Endothelial cell of umbilical vein (primary cell): ENCODE data around the gene HOXA9. TPM values are rescaled to one million over a fixed set of nuclear protein-coding genes. Genes with fewer than 3 reads are reported as not detected.

ENCODE experiments used
- BruUV-seq: library from RNA; stranded (reverse); fragments of 400-500 nt; replicated peaks from 2 replicates; lab custom pipeline; 2021; lab: Mats Ljungman, UMichigan
- CTCF ChIA-PET: fragments of 300-600, 350-600 bp; sonication (Branson Sonifier 250); formaldehyde crosslinking; loops from one replicate; lab custom pipeline; 2021; ENCODE audit warnings: antibody characterized with exemption, inconsistent platforms; lab: Charles Lee
- POLR2A ChIA-PET: fragments of 300-600, 350-600 bp; sonication (Branson Sonifier 250); formaldehyde crosslinking; loops from one replicate; lab custom pipeline; 2021; ENCODE audit warnings: antibody characterized with exemption, inconsistent platforms; lab: Charles Lee
- DNase-seq: peaks from one replicate; pipeline ENCODE4 v3.0.0-alpha.2; 2011; ENCODE audit warnings: low read depth, low spot score
- FAIRE-seq: peaks from 2 replicates; lab custom pipeline; 2011; peaks lifted over from hg19 to GRCh38; lab: Jason Lieb, UNC
- H2AFZ ChIP-seq: 2 replicates; pipeline ENCODE4 v1.6.0; 2012; ENCODE audit warnings: low read depth, low read length, control low read depth, inconsistent platforms
- H3K27ac ChIP-seq: 2 replicates; pipeline ENCODE4 v1.5.1; 2011; ENCODE audit warnings: low read depth, mild to moderate bottlenecking, control low read depth, low read length, moderate library complexity; ENCODE audit not compliant: insufficient read depth
- H3K27me3 ChIP-seq, 2 experiments: 2 replicates each; pipeline versions ENCODE4 v1.6.0 to v1.6.1; 2011; ENCODE audit warnings: low read length in 2 of 2, mixed read lengths in 1 of 2; ENCODE audit not compliant: control insufficient read depth in 2 of 2, insufficient read depth in 2 of 2
- H3K36me3 ChIP-seq, 2 experiments: 2 replicates in 1 of 2; 3 replicates in 1 of 2; pipeline ENCODE4 v1.5.1; 2011; ENCODE audit warnings: low read length in 2 of 2, mild to moderate bottlenecking in 1 of 2, moderate library complexity in 1 of 2; ENCODE audit not compliant: control insufficient read depth in 2 of 2, insufficient read depth in 2 of 2; ENCODE audit errors: extremely low read depth in 1 of 2
- H3K4me1 ChIP-seq: 3 replicates; pipeline ENCODE4 v1.5.1; 2011; ENCODE audit warnings: mild to moderate bottlenecking, low read length; ENCODE audit not compliant: control insufficient read depth, insufficient read depth; ENCODE audit errors: extremely low read depth
- H3K4me2 ChIP-seq: 2 replicates; pipeline ENCODE4 v1.6.1; 2011; ENCODE audit warnings: low read length, control low read depth, mixed read lengths; ENCODE audit not compliant: insufficient read depth
- H3K4me3 ChIP-seq, 3 experiments: fragments of 200-600 bp in 1 of 3; sonication (generic), shearing (Covaris generic) in 1 of 3; replicated peaks in 1 of 3; 2 replicates each; pipeline ENCODE4 v1.5.1; 2011 to 2016; ENCODE audit warnings: control low read depth in 3 of 3, low read length in 3 of 3, mild to moderate bottlenecking in 2 of 3, inconsistent platforms in 1 of 3, low read depth in 1 of 3, moderate library complexity in 1 of 3; ENCODE audit not compliant: insufficient read depth in 1 of 3
- H3K79me2 ChIP-seq: 2 replicates; pipeline ENCODE4 v1.6.0; 2012; ENCODE audit warnings: low read length, inconsistent platforms; ENCODE audit not compliant: control insufficient read depth, insufficient read depth
- H3K9ac ChIP-seq: replicated peaks from 2 replicates; pipeline ENCODE3; 2011; ENCODE audit warnings: low read length, control low read depth; ENCODE audit not compliant: insufficient read depth; ENCODE audit errors: extremely low read depth
- H3K9me1 ChIP-seq: replicated peaks from 3 replicates; pipeline ENCODE4 v1.6.0; 2011; ENCODE audit warnings: mild to moderate bottlenecking, low read length; ENCODE audit not compliant: control insufficient read depth, insufficient read depth; ENCODE audit errors: extremely low read depth
- H3K9me3 ChIP-seq: replicated peaks from 2 replicates; pipeline ENCODE4 v1.5.1; 2012; ENCODE audit warnings: low read length, inconsistent platforms; ENCODE audit not compliant: control insufficient read depth, insufficient read depth
- H4K20me1 ChIP-seq: replicated peaks from 2 replicates; pipeline ENCODE3; 2011; ENCODE audit warnings: mild to moderate bottlenecking, low read length; ENCODE audit not compliant: control insufficient read depth, insufficient read depth; ENCODE audit errors: extremely low read depth
- FOS ChIP-seq: IDR thresholded peaks from 2 replicates; pipeline ENCODE4 v1.6.1; 2011; ENCODE audit warnings: mild to moderate bottlenecking, low read length, moderate library complexity, borderline replicate concordance; ENCODE audit not compliant: insufficient read depth
- GATA2 ChIP-seq: IDR thresholded peaks from 2 replicates; pipeline ENCODE4 v1.7.0; 2011; ENCODE audit warnings: low read depth, mild to moderate bottlenecking, moderate library complexity, mixed read lengths, low read length; ENCODE audit not compliant: insufficient read length, insufficient read depth
- JUN ChIP-seq: IDR thresholded peaks from 2 replicates; pipeline ENCODE4 v1.6.1; 2011; ENCODE audit warnings: borderline replicate concordance, low read depth; ENCODE audit not compliant: insufficient read length, insufficient read depth
- MYC ChIP-seq: IDR thresholded peaks from one replicate; pipeline ENCODE4 v1.6.1; 2011; ENCODE audit warnings: mild to moderate bottlenecking, low read depth, low read length
- POLR2A ChIP-seq: IDR thresholded peaks from 2 replicates; pipeline ENCODE4 v1.6.1; 2012; ENCODE audit warnings: low read depth, mild to moderate bottlenecking, control low read depth, low read length
- POLR2AphosphoS5 ChIP-seq: IDR thresholded peaks from 2 replicates; pipeline ENCODE4 v1.6.1; 2012; ENCODE audit warnings: low read depth, mild to moderate bottlenecking, control low read depth, low read length, moderate library complexity; ENCODE audit not compliant: insufficient read depth
- dilution Hi-C: fragments of 300-500 bp; cut with MboI; formaldehyde crosslinking; loops from one replicate; pipeline ENCODE4 v1.15.0; 2019; ENCODE audit warnings: low sequenced_read_pairs; ENCODE audit not compliant: extremely low pct_ligation_motif_present
- intact Hi-C: fragments of 100-400 bp; cut with micrococcal nuclease; formaldehyde crosslinking; loops from one replicate; pipeline ENCODE4 v1.10.0; 2022
- polyA plus RNA-seq, 4 experiments: library from polyadenylated mRNA; depleted of rRNA in 3 of 4; stranded (reverse) in 3 of 4; unstranded in 1 of 4; fragments of >200 nt; gene quantifications; 2 replicates each; pipeline versions ENCODE4 v1.2.1 to v1.2.3, GENCODE V29; 2011 to 2012; ENCODE audit warnings: missing spikeins in 1 of 4
- total RNA-seq: library from RNA; stranded (reverse); gene quantifications from 2 replicates; pipeline ENCODE4 v1.2.3, GENCODE V29; 2021
- TF ChIP-seq, protein P1 (sequence below): IDR thresholded peaks from 2 replicates; pipeline ENCODE4 v1.6.1; 2011; ENCODE audit not compliant: insufficient read depth, insufficient read length
- TF ChIP-seq, protein P2 (sequence below), 2 donors: IDR thresholded peaks; 1 replicate in 1 of 2; 2 replicates in 1 of 2; pipeline ENCODE4 v1.5.1; 2011; ENCODE audit warnings: low read length in 2 of 2, mild to moderate bottlenecking in 2 of 2, moderate library complexity in 2 of 2, control low read depth in 1 of 2, inconsistent platforms in 1 of 2, low read depth in 1 of 2; ENCODE audit not compliant: insufficient read depth in 1 of 2; ENCODE audit errors: extremely low read depth in 1 of 2

HOXA9 gene
- total and polyA plus RNA-seq, 2 donors (not counting 3 experiments of a cell fraction or from before 2014, with no cell fraction given), result 47.2 to 61.6 TPM

DNA sequence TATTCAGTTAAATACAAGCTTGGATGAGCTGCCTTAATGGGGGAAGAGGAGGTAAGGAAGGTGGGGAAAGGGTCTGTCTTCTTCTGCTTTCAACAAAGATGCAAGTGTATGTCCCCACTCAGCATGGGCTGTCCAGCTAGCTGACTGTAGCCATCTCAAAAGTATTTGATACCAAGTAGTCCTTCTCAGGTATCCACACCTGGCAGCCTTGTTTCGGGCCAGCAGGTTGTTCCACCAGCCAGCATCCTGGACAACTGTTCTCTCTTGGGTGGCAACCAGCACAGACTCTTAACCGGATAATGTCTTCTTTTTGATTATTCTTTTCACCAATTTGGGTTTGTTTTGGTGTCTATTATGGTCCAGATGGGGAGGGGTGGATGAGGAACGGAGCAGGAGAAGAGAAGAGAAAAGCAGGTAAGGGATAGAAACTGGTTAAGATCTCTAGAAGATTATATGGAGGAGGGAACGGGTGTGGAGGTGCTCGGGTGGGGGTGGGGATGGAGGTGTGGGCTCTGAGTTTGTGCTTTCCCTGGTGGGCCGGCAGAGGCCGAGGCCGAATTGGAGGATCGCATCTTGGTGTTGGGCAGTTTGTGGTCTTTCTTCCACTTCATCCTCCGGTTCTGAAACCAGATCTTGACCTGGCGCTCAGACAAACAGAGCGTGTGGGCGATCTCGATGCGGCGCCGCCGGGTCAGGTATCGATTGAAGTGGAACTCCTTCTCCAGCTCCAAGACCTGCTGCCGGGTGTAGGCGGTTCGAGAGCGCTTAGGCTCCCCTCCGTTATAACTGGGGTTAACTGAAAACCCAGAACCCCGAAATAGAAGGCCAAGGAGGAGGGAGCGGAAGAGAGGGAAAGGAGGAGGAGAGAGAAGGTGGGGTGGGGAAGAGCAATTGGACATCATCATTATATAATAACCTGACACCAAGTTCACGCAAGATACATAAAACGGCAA, 36.3 kb downstream of the HOXA9 start:
- dilution Hi-C loops (no loop called here), intact Hi-C loops (no loop called here)
- no peak for DNase-seq
- BruUV-seq, result TSS peak; percentile 27
- peak overlapping the region; percentile 65 for H3K4me2 ChIP-seq
- H3K36me3 ChIP-seq, result peaks cover 0 to 11% of the 10 kb centered on the region in 2 experiments
- peak overlapping the region in 1 of 3 experiments; percentile 16 for H3K4me3 ChIP-seq
- TF ChIP-seq FOS (no peak), POLR2A (no peak), MYC (no peak), JUN (no peak), POLR2AphosphoS5 (no peak), GATA2 (no peak)
- TF ChIP-seq, protein P1, sequence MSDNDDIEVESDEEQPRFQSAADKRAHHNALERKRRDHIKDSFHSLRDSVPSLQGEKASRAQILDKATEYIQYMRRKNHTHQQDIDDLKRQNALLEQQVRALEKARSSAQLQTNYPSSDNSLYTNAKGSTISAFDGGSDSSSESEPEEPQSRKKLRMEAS, result no peak
- TF ChIP-seq, protein P2, sequence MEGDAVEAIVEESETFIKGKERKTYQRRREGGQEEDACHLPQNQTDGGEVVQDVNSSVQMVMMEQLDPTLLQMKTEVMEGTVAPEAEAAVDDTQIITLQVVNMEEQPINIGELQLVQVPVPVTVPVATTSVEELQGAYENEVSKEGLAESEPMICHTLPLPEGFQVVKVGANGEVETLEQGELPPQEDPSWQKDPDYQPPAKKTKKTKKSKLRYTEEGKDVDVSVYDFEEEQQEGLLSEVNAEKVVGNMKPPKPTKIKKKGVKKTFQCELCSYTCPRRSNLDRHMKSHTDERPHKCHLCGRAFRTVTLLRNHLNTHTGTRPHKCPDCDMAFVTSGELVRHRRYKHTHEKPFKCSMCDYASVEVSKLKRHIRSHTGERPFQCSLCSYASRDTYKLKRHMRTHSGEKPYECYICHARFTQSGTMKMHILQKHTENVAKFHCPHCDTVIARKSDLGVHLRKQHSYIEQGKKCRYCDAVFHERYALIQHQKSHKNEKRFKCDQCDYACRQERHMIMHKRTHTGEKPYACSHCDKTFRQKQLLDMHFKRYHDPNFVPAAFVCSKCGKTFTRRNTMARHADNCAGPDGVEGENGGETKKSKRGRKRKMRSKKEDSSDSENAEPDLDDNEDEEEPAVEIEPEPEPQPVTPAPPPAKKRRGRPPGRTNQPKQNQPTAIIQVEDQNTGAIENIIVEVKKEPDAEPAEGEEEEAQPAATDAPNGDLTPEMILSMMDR (IDR thresholded peaks at IDR 0.05; ENCODE audit: extremely low read depth in 1 of 2, insufficient read depth in 1 of 2, low read depth in 1 of 2, low read length in 2 of 2), result no peak
- H3K4me1 ChIP-seq, result peaks cover 65% of the 10 kb centered on the region
- H3K27ac ChIP-seq, result no peak overlapping the region
- ChIA-PET POLR2A (no interaction called here), CTCF (interaction anchor here (0.5 to 2.7 kb wide), 4 partner anchors 12 to 445 kb away, joined by 4 to 13 read pairs (median 5); no protein-coding TSS in a partner anchor)
- H3K27me3 ChIP-seq, result no peaks in the 10 kb centered on the region
- no peaks in the 10 kb centered on the region for H3K9me1 ChIP-seq
- no peaks in the 10 kb centered on the region for H3K9me3 ChIP-seq
- H2AFZ ChIP-seq, result no peak overlapping the region
- H4K20me1 ChIP-seq, result no peaks in the 10 kb centered on the region
- H3K79me2 ChIP-seq, result peaks cover 63% of the 10 kb centered on the region
- no peak for FAIRE-seq
- peak overlapping the region; percentile 72 for H3K9ac ChIP-seq
